ENCODE data around the gene GLT1D1.

DNA sequence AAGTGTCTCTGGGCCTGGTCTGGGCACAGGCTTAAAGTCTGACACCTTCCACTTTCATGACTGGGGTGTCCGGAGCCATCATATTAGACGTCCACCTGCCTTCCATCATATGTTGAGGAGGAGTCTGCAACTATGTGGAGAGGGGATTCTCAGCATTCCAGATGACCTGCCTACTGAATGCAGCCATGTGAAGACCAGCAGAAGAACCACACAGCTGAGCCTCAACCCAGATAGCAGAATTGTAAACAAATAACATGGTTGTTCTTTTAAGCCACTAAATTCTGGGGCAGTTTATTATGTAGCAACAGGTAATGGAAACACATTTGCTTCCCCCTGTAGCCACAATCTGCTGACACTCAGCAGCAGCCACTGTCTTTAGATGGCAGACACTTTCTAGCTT, 25.6 kb upstream of the GLT1D1 start:
- TF ChIP-seq POLR2A (IDR thresholded peaks at IDR 0.05; ENCODE audit: low read depth, low read length), result no peak
- no peak for TF ChIP-seq POLR2AphosphoS5 (IDR thresholded peaks at IDR 0.05; ENCODE audit: insufficient read depth, low read depth, low read length)
- TF ChIP-seq JUN (IDR thresholded peaks at IDR 0.05; ENCODE audit: borderline replicate concordance, insufficient read depth, insufficient read length, low read depth), result no peak
- TF ChIP-seq, protein P1, sequence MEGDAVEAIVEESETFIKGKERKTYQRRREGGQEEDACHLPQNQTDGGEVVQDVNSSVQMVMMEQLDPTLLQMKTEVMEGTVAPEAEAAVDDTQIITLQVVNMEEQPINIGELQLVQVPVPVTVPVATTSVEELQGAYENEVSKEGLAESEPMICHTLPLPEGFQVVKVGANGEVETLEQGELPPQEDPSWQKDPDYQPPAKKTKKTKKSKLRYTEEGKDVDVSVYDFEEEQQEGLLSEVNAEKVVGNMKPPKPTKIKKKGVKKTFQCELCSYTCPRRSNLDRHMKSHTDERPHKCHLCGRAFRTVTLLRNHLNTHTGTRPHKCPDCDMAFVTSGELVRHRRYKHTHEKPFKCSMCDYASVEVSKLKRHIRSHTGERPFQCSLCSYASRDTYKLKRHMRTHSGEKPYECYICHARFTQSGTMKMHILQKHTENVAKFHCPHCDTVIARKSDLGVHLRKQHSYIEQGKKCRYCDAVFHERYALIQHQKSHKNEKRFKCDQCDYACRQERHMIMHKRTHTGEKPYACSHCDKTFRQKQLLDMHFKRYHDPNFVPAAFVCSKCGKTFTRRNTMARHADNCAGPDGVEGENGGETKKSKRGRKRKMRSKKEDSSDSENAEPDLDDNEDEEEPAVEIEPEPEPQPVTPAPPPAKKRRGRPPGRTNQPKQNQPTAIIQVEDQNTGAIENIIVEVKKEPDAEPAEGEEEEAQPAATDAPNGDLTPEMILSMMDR (IDR thresholded peaks at IDR 0.05; ENCODE audit: extremely low read depth in 1 of 2, insufficient read depth in 1 of 2, low read depth in 1 of 2, low read length in 2 of 2), result no peak
- TF ChIP-seq EZH2 (IDR thresholded peaks at IDR 0.05; ENCODE audit: borderline replicate concordance, low read depth, low read length, severe bottlenecking), result no peak
- no peak for TF ChIP-seq FOS (IDR thresholded peaks at IDR 0.05; ENCODE audit: borderline replicate concordance, insufficient read depth, low read length)
- TF ChIP-seq, protein P2, sequence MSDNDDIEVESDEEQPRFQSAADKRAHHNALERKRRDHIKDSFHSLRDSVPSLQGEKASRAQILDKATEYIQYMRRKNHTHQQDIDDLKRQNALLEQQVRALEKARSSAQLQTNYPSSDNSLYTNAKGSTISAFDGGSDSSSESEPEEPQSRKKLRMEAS (IDR thresholded peaks at IDR 0.05; ENCODE audit: insufficient read depth, insufficient read length), result no peak

Data from endothelial cell of umbilical vein (primary cell).